PC-9 (cell line): ENCODE data around the gene ZMAT3. TPM values are rescaled to one million over a fixed set of nuclear protein-coding genes. Genes with fewer than 3 reads are reported as not detected.

Experiments used
- BruUV-seq: library from RNA; stranded (reverse); fragments of 400-500 nt; replicated peaks from 2 replicates; lab custom pipeline; 2021; lab: Mats Ljungman, UMichigan
- CTCF ChIA-PET: fragments of 300-600 bp; sonication (Branson Sonifier 250); formaldehyde crosslinking; loops from one replicate; lab custom pipeline; 2022; ENCODE audit warnings: antibody characterized with exemption; lab: Charles Lee
- POLR2A ChIA-PET: fragments of 300-600 bp; sonication (Branson Sonifier 250); formaldehyde crosslinking; loops from one replicate; lab custom pipeline; 2022; ENCODE audit warnings: antibody characterized with exemption; ENCODE audit not compliant: unreplicated experiment; lab: Charles Lee
- DNase-seq, 2 experiments: peaks; one replicate each; pipeline versions ENCODE4 v3.0.0 to v3.0.0-alpha.2; 2015 to 2022; ENCODE audit warnings: mixed read lengths in 1 of 2
- H2AFZ ChIP-seq: fragments of 200-600 bp; sonication (generic); 2 replicates; pipeline ENCODE4 v1.8.1; 2017; ENCODE audit warnings: antibody characterized with exemption
- H3F3A ChIP-seq: fragments of 200-600 bp; sonication (generic); 2 replicates; pipeline ENCODE4 v1.8.1; 2017; ENCODE audit warnings: antibody characterized with exemption, mild to moderate bottlenecking, low read depth; ENCODE audit not compliant: insufficient read depth
- H3K27ac ChIP-seq: fragments of 200-600 bp; sonication (generic); 2 replicates; pipeline ENCODE4 v1.6.1; 2016; ENCODE audit warnings: mixed run types
- H3K27me3 ChIP-seq: fragments of 200-600 bp; sonication (generic); 2 replicates; pipeline ENCODE4 v1.6.1; 2016; ENCODE audit warnings: low read depth, mixed run types; ENCODE audit not compliant: insufficient read depth
- H3K36me3 ChIP-seq: fragments of 200-600 bp; sonication (generic); 2 replicates; pipeline ENCODE4 v1.6.1; 2016; ENCODE audit warnings: low read depth, mixed run types
- H3K4me1 ChIP-seq: fragments of 200-600 bp; sonication (generic); replicated peaks from 2 replicates; pipeline ENCODE4 v1.6.1; 2016; ENCODE audit warnings: mixed run types; ENCODE audit not compliant: insufficient read depth
- H3K4me2 ChIP-seq: fragments of 200-600 bp; sonication (generic); 2 replicates; pipeline ENCODE4 v1.6.1; 2017; ENCODE audit warnings: mixed run types
- H3K4me3 ChIP-seq: fragments of 200-600 bp; sonication (generic); 2 replicates; pipeline ENCODE4 v1.6.1; 2016; ENCODE audit warnings: mixed run types
- H3K79me2 ChIP-seq: fragments of 200-600 bp; sonication (generic); 2 replicates; pipeline ENCODE4 v1.6.1; 2017; ENCODE audit warnings: low read depth, mixed run types
- H3K9me2 ChIP-seq: fragments of 200-600 bp; sonication (generic); 2 replicates; pipeline ENCODE4 v1.8.1; 2017; ENCODE audit warnings: mild to moderate bottlenecking; ENCODE audit not compliant: insufficient read depth
- H3K9me3 ChIP-seq: fragments of 200-600 bp; sonication (generic); 2 replicates; pipeline ENCODE4 v1.8.1; 2016; ENCODE audit warnings: low read depth; ENCODE audit not compliant: insufficient read depth
- H4K20me1 ChIP-seq: fragments of 200-600 bp; sonication (generic); 2 replicates; pipeline ENCODE4 v1.8.1; 2017; ENCODE audit not compliant: insufficient read depth
- EZH2 ChIP-seq: fragments of 200-600 bp; sonication (generic); IDR thresholded peaks from 2 replicates; pipeline ENCODE4 v1.8.0; 2017; ENCODE audit warnings: antibody characterized with exemption, low read depth
- intact Hi-C: fragments of 100-400 bp; cut with micrococcal nuclease; formaldehyde crosslinking; loops from one replicate; pipeline ENCODE4 v1.10.0; 2022; ENCODE audit not compliant: unreplicated experiment
- total RNA-seq: library from RNA; stranded (reverse); gene quantifications from 2 replicates; pipeline ENCODE4 v1.2.3, GENCODE V29; 2021
- TF ChIP-seq, protein P1 (sequence below): fragments of 200-600 bp; sonication (generic); conservative IDR thresholded peaks from 2 replicates; pipeline ENCODE4 v1.6.1; 2017; ENCODE audit warnings: mixed run types, antibody characterized with exemption, mild to moderate bottlenecking, moderate library complexity

Gene ZMAT3
- total RNA-seq, 1 experiment from 2014 or later: 5.9 TPM

DNA sequence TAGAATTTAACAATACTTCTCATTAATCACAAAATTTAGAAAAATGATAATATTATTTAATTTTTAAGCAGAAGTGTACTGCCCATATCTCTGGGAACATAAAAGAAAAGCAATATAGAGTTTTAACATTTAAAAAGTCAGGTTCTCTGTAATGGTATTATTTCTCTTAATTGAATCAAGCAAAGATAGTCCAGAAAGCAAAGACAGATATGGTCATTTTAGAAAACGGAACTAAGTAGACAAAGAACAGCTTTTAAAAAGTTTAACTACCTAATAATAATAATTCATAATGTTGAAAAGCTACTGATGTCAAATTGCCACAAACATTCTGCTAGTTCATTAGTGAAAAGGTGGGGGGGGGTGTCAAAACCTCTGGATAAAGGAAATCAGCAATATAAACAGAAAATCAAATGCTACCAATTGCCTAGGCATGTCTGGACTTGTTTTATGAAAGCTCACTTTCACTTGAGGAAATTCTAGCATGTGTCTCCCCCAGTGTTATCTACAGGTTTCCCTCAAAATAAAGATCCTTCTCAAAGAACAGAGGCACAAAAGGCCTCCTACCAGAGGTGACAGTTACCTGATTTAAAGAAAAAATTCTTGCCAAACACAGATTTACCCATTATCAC is 1.7 kb downstream of the ZMAT3 start:
- Histone ChIP-seq H3K27ac (no peak overlapping the region), H3K9me2 (no peaks in the 10 kb centered on the region), H3K4me1 (peaks cover 19% of the 10 kb centered on the region), H3K4me3 (no peak overlapping the region), H4K20me1 (no peaks in the 10 kb centered on the region), H2AFZ (no peak overlapping the region), H3K4me2 (peak overlapping the region; percentile 98; the same call in 1 of the 2 replicates), H3K79me2 (0 out of 2 replicates have a peak, but pooled peaks cover 4% of the 10 kb centered on the region), H3K9me3 (no peaks in the 10 kb centered on the region), H3K27me3 (no peaks in the 10 kb centered on the region), H3F3A (no peaks in the 10 kb centered on the region), H3K36me3 (no peaks in the 10 kb centered on the region)
- CTCF ChIA-PET: no interaction called here
- POLR2A ChIA-PET: no interaction called here
- no peak for DNase-seq
- TF ChIP-seq EZH2: no peak
- TF ChIP-seq, protein P1, sequence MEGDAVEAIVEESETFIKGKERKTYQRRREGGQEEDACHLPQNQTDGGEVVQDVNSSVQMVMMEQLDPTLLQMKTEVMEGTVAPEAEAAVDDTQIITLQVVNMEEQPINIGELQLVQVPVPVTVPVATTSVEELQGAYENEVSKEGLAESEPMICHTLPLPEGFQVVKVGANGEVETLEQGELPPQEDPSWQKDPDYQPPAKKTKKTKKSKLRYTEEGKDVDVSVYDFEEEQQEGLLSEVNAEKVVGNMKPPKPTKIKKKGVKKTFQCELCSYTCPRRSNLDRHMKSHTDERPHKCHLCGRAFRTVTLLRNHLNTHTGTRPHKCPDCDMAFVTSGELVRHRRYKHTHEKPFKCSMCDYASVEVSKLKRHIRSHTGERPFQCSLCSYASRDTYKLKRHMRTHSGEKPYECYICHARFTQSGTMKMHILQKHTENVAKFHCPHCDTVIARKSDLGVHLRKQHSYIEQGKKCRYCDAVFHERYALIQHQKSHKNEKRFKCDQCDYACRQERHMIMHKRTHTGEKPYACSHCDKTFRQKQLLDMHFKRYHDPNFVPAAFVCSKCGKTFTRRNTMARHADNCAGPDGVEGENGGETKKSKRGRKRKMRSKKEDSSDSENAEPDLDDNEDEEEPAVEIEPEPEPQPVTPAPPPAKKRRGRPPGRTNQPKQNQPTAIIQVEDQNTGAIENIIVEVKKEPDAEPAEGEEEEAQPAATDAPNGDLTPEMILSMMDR: no peak
- BruUV-seq: TSS peak; percentile 21
- intact Hi-C loops: loop anchor here (1.0 to 2.0 kb wide), 3 partner anchors 77 to 489 kb away; no protein-coding TSS in a partner anchor

DNA sequence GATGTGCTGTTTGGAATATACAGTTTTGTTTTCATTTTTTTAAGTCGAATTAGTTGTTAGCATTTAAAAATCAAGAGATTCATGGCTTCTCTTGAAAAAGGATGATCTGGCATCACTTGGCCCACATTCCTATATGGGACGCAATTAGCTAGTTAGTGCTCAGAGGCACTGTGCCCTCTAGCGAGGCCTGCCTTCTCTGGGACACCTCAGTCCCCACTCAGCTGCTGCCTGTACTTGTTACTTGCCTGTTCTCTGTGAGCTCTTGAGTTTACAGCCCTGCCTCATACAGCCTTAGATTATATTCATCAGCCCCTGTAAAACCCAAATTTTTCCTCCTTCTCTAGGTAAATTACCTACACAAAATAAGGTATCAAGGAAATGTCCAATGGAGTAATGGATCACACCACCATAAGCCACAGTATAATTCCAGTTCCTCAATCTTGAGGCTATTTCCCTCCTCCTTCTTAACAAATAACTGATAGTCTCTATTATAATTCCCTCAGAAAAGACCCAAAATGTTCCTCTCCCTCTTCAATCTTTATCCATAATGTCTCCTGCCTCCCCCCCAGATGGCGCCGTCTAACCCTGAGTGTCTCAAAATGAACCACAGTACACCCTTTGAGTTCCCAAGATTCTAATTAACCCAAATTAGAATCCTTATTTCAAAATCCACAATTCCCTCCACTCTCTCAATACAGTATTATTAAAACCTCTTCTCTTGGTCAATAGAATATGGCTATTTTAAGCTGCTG is 2.7 kb downstream of the ZMAT3 start:
- Histone ChIP-seq H4K20me1 (no peaks in the 10 kb centered on the region), H3K79me2 (0 out of 2 replicates have a peak, but pooled peaks cover 4% of the 10 kb centered on the region), H3K9me3 (no peaks in the 10 kb centered on the region), H3K4me2 (no peak overlapping the region), H3K27ac (no peak overlapping the region), H3K4me3 (no peak overlapping the region), H3K36me3 (no peaks in the 10 kb centered on the region), H3F3A (no peaks in the 10 kb centered on the region), H2AFZ (no peak overlapping the region), H3K27me3 (no peaks in the 10 kb centered on the region), H3K9me2 (no peaks in the 10 kb centered on the region), H3K4me1 (peaks cover 19% of the 10 kb centered on the region)
- TF ChIP-seq, protein P1: peak; percentile 71
- TF ChIP-seq EZH2: no peak
- ChIA-PET CTCF (interaction anchor here (1.0 kb wide), 1 partner anchor 40 kb away, joined by 3 read pairs; no protein-coding TSS in a partner anchor), POLR2A (no interaction called here)
- no TSS peak for BruUV-seq
- intact Hi-C loops: loop anchor here (1.0 to 2.0 kb wide), 2 partner anchors 78 to 247 kb away; no protein-coding TSS in a partner anchor
- DNase-seq: peak in 1 of 2 experiments; percentile 31

DNA sequence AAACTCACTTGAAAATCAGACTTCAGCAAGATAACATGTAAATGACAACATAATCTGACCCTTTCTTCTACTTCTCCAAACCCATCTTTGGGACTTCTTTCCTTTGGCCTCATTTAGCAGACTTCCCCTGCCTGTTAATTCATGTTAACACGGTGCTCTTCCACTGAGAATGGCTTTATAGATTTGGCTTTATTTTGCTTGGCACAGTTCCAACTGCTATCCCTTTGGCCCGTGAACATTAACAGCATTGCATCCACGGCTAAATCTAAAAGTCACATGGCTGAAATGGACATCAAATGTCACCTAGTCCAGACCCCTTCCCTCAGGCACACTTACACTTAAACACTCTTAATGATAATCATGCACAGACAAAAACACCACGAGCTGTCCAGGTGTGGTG is 3.8 kb downstream of the ZMAT3 start:
- Histone ChIP-seq H3F3A (no peaks in the 10 kb centered on the region), H3K4me2 (no peak overlapping the region), H3K27ac (no peak overlapping the region), H2AFZ (no peak overlapping the region), H3K36me3 (no peaks in the 10 kb centered on the region), H3K9me3 (no peaks in the 10 kb centered on the region), H4K20me1 (no peaks in the 10 kb centered on the region), H3K4me1 (peaks cover 19% of the 10 kb centered on the region), H3K9me2 (no peaks in the 10 kb centered on the region), H3K4me3 (no peak overlapping the region), H3K27me3 (no peaks in the 10 kb centered on the region), H3K79me2 (0 out of 2 replicates have a peak, but pooled peaks cover 4% of the 10 kb centered on the region)
- POLR2A ChIA-PET: no interaction called here
- TF ChIP-seq, protein P1: no peak
- TF ChIP-seq EZH2: no peak
- no TSS peak for BruUV-seq
- CTCF ChIA-PET: interaction anchor here (0.6 to 1.0 kb wide), 2 partner anchors 39 to 250 kb away, joined by 3 read pairs; no protein-coding TSS in a partner anchor
- no peak for DNase-seq
- intact Hi-C loops: loop anchor here (2.0 kb wide), 1 partner anchor 79 kb away; no protein-coding TSS in a partner anchor
